ENCODE data around the gene NDUFA13.
A peak's percentile ranks its signal among the peaks of the same experiment; 100 is the strongest.

The NDUFA13 gene

GRCh38 chr19:19486343-19487076 is 29.5 kb upstream of the NDUFA13 start:
- Histone ChIP-seq H2AFZ (ENCODE audit: low read length) (no peak overlapping the region), H4K20me1 (ENCODE audit: insufficient read depth, low read length) (no peaks in the 10 kb centered on the region), H3K4me3 (ENCODE audit: low read depth, low read length, poor library complexity, severe bottlenecking) (no peak overlapping the region), H3K27ac (ENCODE audit: low read depth, low read length, poor library complexity, severe bottlenecking) (peak overlapping the region; percentile 98), H3K4me2 (ENCODE audit: low read length) (peak overlapping the region; percentile 8; the same call in 1 of the 2 replicates), H3K9me2 (ENCODE audit: low read depth, low read length) (no peaks in the 10 kb centered on the region), H3K9ac (ENCODE audit: low read length) (peak overlapping the region; percentile 13; the same call in 1 of the 2 replicates), H3K4me1 (ENCODE audit: insufficient read depth, low read length, severe bottlenecking) (peaks cover 64% of the 10 kb centered on the region), H3K36me3 (ENCODE audit: insufficient read depth, low read length) (peaks cover 25% of the 10 kb centered on the region; the same call in 1 of the 2 replicates), H3K27me3 (ENCODE audit: insufficient read depth, low read length) (no peaks in the 10 kb centered on the region), H3F3A (ENCODE audit: insufficient read depth, low read length) (0 out of 2 replicates have a peak, but pooled peaks cover 8% of the 10 kb centered on the region), H3K79me2 (ENCODE audit: insufficient read depth, low read length) (peaks cover 7% of the 10 kb centered on the region; the same call in 1 of the 2 replicates), H3K9me3 (ENCODE audit: low read length) (no peaks in the 10 kb centered on the region)
- TF ChIP-seq CTCF (IDR thresholded peaks at IDR 0.05; ENCODE audit: low read length) (no peak), EZH2 (IDR thresholded peaks at IDR 0.05; ENCODE audit: borderline replicate concordance, low read length) (no peak)

GRCh38 chr19:19487077-19487949 is 28.7 kb upstream of the NDUFA13 start:
- Histone ChIP-seq H3K9me3 (ENCODE audit: low read length) (no peaks in the 10 kb centered on the region), H3K79me2 (ENCODE audit: insufficient read depth, low read length) (peaks cover 6% of the 10 kb centered on the region; the same call in 1 of the 2 replicates), H3K4me3 (ENCODE audit: low read depth, low read length, poor library complexity, severe bottlenecking) (peak overlapping the region; percentile 39), H4K20me1 (ENCODE audit: insufficient read depth, low read length) (no peaks in the 10 kb centered on the region), H3K27ac (ENCODE audit: low read depth, low read length, poor library complexity, severe bottlenecking) (peak overlapping the region; percentile 98), H2AFZ (ENCODE audit: low read length) (no peak overlapping the region), H3K4me1 (ENCODE audit: insufficient read depth, low read length, severe bottlenecking) (peaks cover 64% of the 10 kb centered on the region), H3K36me3 (ENCODE audit: insufficient read depth, low read length) (peaks cover 29% of the 10 kb centered on the region; the same call in 1 of the 2 replicates), H3F3A (ENCODE audit: insufficient read depth, low read length) (0 out of 2 replicates have a peak, but pooled peaks cover 8% of the 10 kb centered on the region), H3K4me2 (ENCODE audit: low read length) (peak overlapping the region; percentile 52; the same call in 1 of the 2 replicates), H3K9me2 (ENCODE audit: low read depth, low read length) (no peaks in the 10 kb centered on the region), H3K27me3 (ENCODE audit: insufficient read depth, low read length) (no peaks in the 10 kb centered on the region), H3K9ac (ENCODE audit: low read length) (peak overlapping the region; percentile 66; the same call in 1 of the 2 replicates)
- TF ChIP-seq EZH2 (IDR thresholded peaks at IDR 0.05; ENCODE audit: borderline replicate concordance, low read length) (no peak), CTCF (IDR thresholded peaks at IDR 0.05; ENCODE audit: low read length) (no peak)

GRCh38 chr19:19487950-19488874 is 27.8 kb upstream of the NDUFA13 start:
- no peak overlapping the region for H2AFZ ChIP-seq (ENCODE audit: low read length)
- peaks cover 29% of the 10 kb centered on the region for H3K36me3 ChIP-seq (ENCODE audit: insufficient read depth, low read length)
- peak overlapping the region; percentile 52 for H3K4me2 ChIP-seq (ENCODE audit: low read length)
- H3K9me3 ChIP-seq (ENCODE audit: low read length) = no peaks in the 10 kb centered on the region
- H3K27me3 ChIP-seq (ENCODE audit: insufficient read depth, low read length) = no peaks in the 10 kb centered on the region
- H4K20me1 ChIP-seq (ENCODE audit: insufficient read depth, low read length) = no peaks in the 10 kb centered on the region
- H3K79me2 ChIP-seq (ENCODE audit: insufficient read depth, low read length) = peaks cover 6% of the 10 kb centered on the region; the same call in 1 of the 2 replicates
- peak overlapping the region; percentile 98 for H3K27ac ChIP-seq (ENCODE audit: low read depth, low read length, poor library complexity, severe bottlenecking)
- H3K4me1 ChIP-seq (ENCODE audit: insufficient read depth, low read length, severe bottlenecking) = peaks cover 64% of the 10 kb centered on the region
- H3K9me2 ChIP-seq (ENCODE audit: low read depth, low read length) = no peaks in the 10 kb centered on the region
- peak overlapping the region; percentile 39 for H3K4me3 ChIP-seq (ENCODE audit: low read depth, low read length, poor library complexity, severe bottlenecking)
- 0 out of 2 replicates have a peak, but pooled peaks cover 8% of the 10 kb centered on the region for H3F3A ChIP-seq (ENCODE audit: insufficient read depth, low read length)
- TF ChIP-seq EZH2 (IDR thresholded peaks at IDR 0.05; ENCODE audit: borderline replicate concordance, low read length) (no peak), CTCF (IDR thresholded peaks at IDR 0.05; ENCODE audit: low read length) (no peak)
- peak overlapping the region; percentile 66 for H3K9ac ChIP-seq (ENCODE audit: low read length)
